NT2/D1 (cell line): ENCODE results near the gene CACNA1C.
A peak's percentile ranks its signal among the peaks of the same experiment; 100 is the strongest.

ENCODE experiments used
- DNase-seq: peaks from one replicate; pipeline ENCODE4 v3.0.0-alpha.2; 2011; ENCODE audit warnings: low read depth, low spot score
- H3K27me3 ChIP-seq: 2 replicates; pipeline ENCODE4 v1.6.0; 2011; ENCODE audit warnings: mild to moderate bottlenecking; ENCODE audit not compliant: insufficient read length, insufficient read depth
- H3K36me3 ChIP-seq: 2 replicates; pipeline ENCODE4 v1.6.1; 2011; ENCODE audit warnings: mild to moderate bottlenecking, low read length, mixed read lengths; ENCODE audit not compliant: insufficient read depth, insufficient read length
- H3K4me1 ChIP-seq: 2 replicates; pipeline ENCODE4 v1.5.1; 2011; ENCODE audit not compliant: insufficient read depth, insufficient read length
- H3K4me3 ChIP-seq: 2 replicates; pipeline ENCODE4 v1.5.1; 2011; ENCODE audit warnings: low read depth; ENCODE audit not compliant: insufficient read length
- H3K9ac ChIP-seq: 2 replicates; pipeline ENCODE4 v1.6.0; 2011; ENCODE audit warnings: low read depth; ENCODE audit not compliant: insufficient read length
- H3K9me3 ChIP-seq: 2 replicates; pipeline ENCODE4 v1.5.1; 2011; ENCODE audit warnings: mild to moderate bottlenecking, low read length; ENCODE audit not compliant: insufficient read depth
- SUZ12 ChIP-seq: IDR thresholded peaks from 2 replicates; pipeline ENCODE4 v1.6.1; 2011; ENCODE audit not compliant: insufficient read length, insufficient read depth; ENCODE audit errors: extremely low read depth
- YY1 ChIP-seq: IDR thresholded peaks from 2 replicates; pipeline ENCODE4 v1.6.1; 2011; ENCODE audit not compliant: insufficient read length, insufficient read depth
- ZNF274 ChIP-seq: IDR thresholded peaks from 2 replicates; pipeline ENCODE4 v1.6.1; 2011; ENCODE audit warnings: mild to moderate bottlenecking, low read depth, low read length

The CACNA1C gene

GRCh38 chr12:2297658-2298057 lies 244.9 kb downstream of the CACNA1C start:
- no peaks in the 10 kb centered on the region for H3K9me3 ChIP-seq
- DNase-seq: no peak
- TF ChIP-seq SUZ12 (no peak), ZNF274 (no peak), YY1 (no peak)
- H3K9ac ChIP-seq: no peak overlapping the region
- H3K27me3 ChIP-seq: no peaks in the 10 kb centered on the region
- H3K4me1 ChIP-seq: peaks cover 31% of the 10 kb centered on the region
- no peaks in the 10 kb centered on the region for H3K36me3 ChIP-seq
- no peak overlapping the region for H3K4me3 ChIP-seq

DNA sequence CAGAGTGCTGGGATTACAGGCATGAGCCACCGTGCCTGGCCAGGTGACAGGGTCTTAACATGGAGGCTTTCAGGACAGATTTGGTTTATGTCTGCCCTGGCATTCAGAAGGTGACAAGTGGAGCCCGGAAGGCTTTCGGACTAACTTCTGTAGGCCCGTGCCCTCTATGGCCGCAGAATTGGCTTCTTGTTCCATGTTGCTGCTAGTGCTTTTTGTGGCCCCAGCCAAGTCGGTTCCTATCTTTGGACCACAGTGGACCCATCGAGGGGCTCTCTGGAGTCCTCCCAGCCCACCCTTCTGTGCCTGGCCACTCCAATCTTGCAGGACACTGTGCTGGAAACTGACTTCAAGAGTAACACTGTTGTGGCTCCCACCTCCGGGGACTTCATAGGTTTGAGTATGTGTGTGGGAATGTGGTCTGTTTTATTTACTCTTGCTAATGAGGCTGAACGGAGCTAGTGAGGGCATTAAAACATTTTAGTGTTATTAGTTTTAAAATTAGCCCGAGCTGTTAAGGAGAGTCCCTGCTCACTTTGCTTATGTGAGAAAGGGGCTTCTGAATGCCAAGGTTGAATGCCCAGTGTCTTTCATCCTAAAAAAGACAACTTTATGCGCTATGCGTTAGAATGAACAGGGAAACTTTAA lies 245.9 kb downstream of the CACNA1C start:
- DNase-seq: no peak
- H3K9ac ChIP-seq: no peak overlapping the region
- H3K27me3 ChIP-seq: no peaks in the 10 kb centered on the region
- H3K4me3 ChIP-seq: no peak overlapping the region
- no peak for TF ChIP-seq SUZ12
- TF ChIP-seq ZNF274: no peak
- TF ChIP-seq YY1: no peak
- no peaks in the 10 kb centered on the region for H3K36me3 ChIP-seq
- peaks cover 31% of the 10 kb centered on the region for H3K4me1 ChIP-seq
- no peaks in the 10 kb centered on the region for H3K9me3 ChIP-seq

GRCh38 chr12:2299206-2299605 lies 246.4 kb downstream of the CACNA1C start:
- H3K4me3 ChIP-seq: no peak overlapping the region
- H3K9me3 ChIP-seq: no peaks in the 10 kb centered on the region
- H3K4me1 ChIP-seq: peaks cover 33% of the 10 kb centered on the region
- no peak overlapping the region for H3K9ac ChIP-seq
- DNase-seq: no peak
- TF ChIP-seq YY1 (no peak), ZNF274 (no peak), SUZ12 (no peak)
- H3K27me3 ChIP-seq: no peaks in the 10 kb centered on the region
- no peaks in the 10 kb centered on the region for H3K36me3 ChIP-seq

DNA sequence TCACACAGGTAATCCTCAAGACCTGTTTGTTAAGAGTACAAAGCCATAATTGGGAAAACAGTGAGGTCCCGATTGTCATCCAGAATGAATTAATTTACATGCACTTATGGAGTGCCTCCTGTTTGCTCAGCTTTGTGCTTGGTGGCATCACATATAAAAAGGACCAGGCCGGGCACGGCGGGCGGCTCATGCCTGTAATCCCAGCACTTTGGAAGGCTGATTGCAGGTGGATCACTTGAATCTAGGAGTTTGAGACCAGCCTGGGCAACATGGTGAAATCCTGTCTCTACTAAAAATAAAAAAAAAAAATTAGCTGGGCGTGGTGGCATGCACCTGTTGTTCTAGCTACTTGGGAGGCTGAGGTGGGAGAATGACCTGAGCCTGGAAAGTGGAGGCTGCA lies 247.4 kb downstream of the CACNA1C start:
- H3K27me3 ChIP-seq: no peaks in the 10 kb centered on the region

GRCh38 chr12:2300886-2301285 lies 248.1 kb downstream of the CACNA1C start:
- Histone ChIP-seq H3K9me3 (no peaks in the 10 kb centered on the region), H3K36me3 (no peaks in the 10 kb centered on the region), H3K4me3 (no peak overlapping the region), H3K9ac (peak overlapping the region; percentile 1), H3K4me1 (peaks cover 36% of the 10 kb centered on the region), H3K27me3 (no peaks in the 10 kb centered on the region)
- no peak for DNase-seq
- TF ChIP-seq ZNF274 (no peak), SUZ12 (no peak)

More for the DNA sequence above, 247.4 kb downstream of the CACNA1C start:
- Histone ChIP-seq H3K36me3 (no peaks in the 10 kb centered on the region), H3K9me3 (no peaks in the 10 kb centered on the region), H3K9ac (no peak overlapping the region), H3K4me1 (peaks cover 33% of the 10 kb centered on the region), H3K4me3 (no peak overlapping the region)
- no peak for DNase-seq
- TF ChIP-seq SUZ12 (no peak), YY1 (no peak), ZNF274 (no peak)

- H3K27me3 ChIP-seq: no peaks in the 10 kb centered on the region
- H3K4me3 ChIP-seq: no peak overlapping the region
- no peak for DNase-seq
- H3K4me1 ChIP-seq: peaks cover 36% of the 10 kb centered on the region
- no peaks in the 10 kb centered on the region for H3K9me3 ChIP-seq
- H3K9ac ChIP-seq: no peak overlapping the region
- no peaks in the 10 kb centered on the region for H3K36me3 ChIP-seq
- TF ChIP-seq ZNF274 (no peak), YY1 (no peak), SUZ12 (no peak)
Observed at GRCh38 chr12:2301531-2302461, 249.0 kb downstream of the CACNA1C start.
